ENCODE results near the gene SPSB4.

SPSB4 gene

GRCh38 chr3:141093971-141094684, 43.0 kb downstream of the SPSB4 start:
- no peak for TF ChIP-seq CTCF (IDR thresholded peaks at IDR 0.05)
- no peaks in the 10 kb centered on the region for H3K9me3 ChIP-seq (ENCODE audit: control insufficient read depth, low read length)
- H3K27ac ChIP-seq = no peak overlapping the region

GRCh38 chr3:141094790-141095545, 43.8 kb downstream of the SPSB4 start:
- no peaks in the 10 kb centered on the region for H3K36me3 ChIP-seq (ENCODE audit: control insufficient read depth, insufficient read depth, low read length)
- H3K4me1 ChIP-seq = peaks cover 47% of the 10 kb centered on the region
- H3K4me2 ChIP-seq (ENCODE audit: low read length) = no peak overlapping the region
- peaks cover 26% of the 10 kb centered on the region for H3K79me2 ChIP-seq
- no peaks in the 10 kb centered on the region for H3K27me3 ChIP-seq (ENCODE audit: control insufficient read depth, insufficient read depth, low read length)
- H3K9ac ChIP-seq = no peak overlapping the region
- no peaks in the 10 kb centered on the region for H3K9me3 ChIP-seq (ENCODE audit: control insufficient read depth, low read length)
- no peak for TF ChIP-seq CTCF (IDR thresholded peaks at IDR 0.05)
- H3K27ac ChIP-seq = no peak overlapping the region
- H3K4me3 ChIP-seq (ENCODE audit: low read depth, low read length) = no peak overlapping the region
- no peak overlapping the region for H2AFZ ChIP-seq

More at GRCh38 chr3:141093971-141094684, 43.0 kb downstream of the SPSB4 start:
- Histone ChIP-seq H3K36me3 (ENCODE audit: control insufficient read depth, insufficient read depth, low read length) (no peaks in the 10 kb centered on the region), H3K27me3 (ENCODE audit: control insufficient read depth, insufficient read depth, low read length) (no peaks in the 10 kb centered on the region), H3K9ac (no peak overlapping the region), H3K79me2 (peaks cover 21% of the 10 kb centered on the region), H3K4me1 (peaks cover 50% of the 10 kb centered on the region), H3K4me2 (ENCODE audit: low read length) (no peak overlapping the region), H3K4me3 (ENCODE audit: low read depth, low read length) (no peak overlapping the region), H2AFZ (peak overlapping the region; percentile 15)

- H2AFZ ChIP-seq = no peak overlapping the region
- no peak for TF ChIP-seq CTCF (IDR thresholded peaks at IDR 0.05)
- H3K79me2 ChIP-seq = peaks cover 28% of the 10 kb centered on the region
- no peak overlapping the region for H3K4me2 ChIP-seq (ENCODE audit: low read length)
- H3K4me1 ChIP-seq = peaks cover 42% of the 10 kb centered on the region
- H3K36me3 ChIP-seq (ENCODE audit: control insufficient read depth, insufficient read depth, low read length) = no peaks in the 10 kb centered on the region
- H3K27me3 ChIP-seq (ENCODE audit: control insufficient read depth, insufficient read depth, low read length) = no peaks in the 10 kb centered on the region
- H3K4me3 ChIP-seq (ENCODE audit: low read depth, low read length) = no peak overlapping the region
- H3K9me3 ChIP-seq (ENCODE audit: control insufficient read depth, low read length) = no peaks in the 10 kb centered on the region
- H3K9ac ChIP-seq = no peak overlapping the region
- no peak overlapping the region for H3K27ac ChIP-seq
These were observed 44.4 kb downstream of the SPSB4 start for GRCh38 chr3:141095546-141095937.

GRCh38 chr3:141096164-141096563, 45.0 kb downstream of the SPSB4 start:
- no peak overlapping the region for H3K4me2 ChIP-seq (ENCODE audit: low read length)
- peaks cover 30% of the 10 kb centered on the region for H3K79me2 ChIP-seq
- no peak for TF ChIP-seq CTCF (IDR thresholded peaks at IDR 0.05)
- peaks cover 35% of the 10 kb centered on the region for H3K4me1 ChIP-seq
- H3K27ac ChIP-seq = no peak overlapping the region
- no peak overlapping the region for H2AFZ ChIP-seq
- H3K4me3 ChIP-seq (ENCODE audit: low read depth, low read length) = no peak overlapping the region
- no peaks in the 10 kb centered on the region for H3K9me3 ChIP-seq (ENCODE audit: control insufficient read depth, low read length)
- H3K27me3 ChIP-seq (ENCODE audit: control insufficient read depth, insufficient read depth, low read length) = no peaks in the 10 kb centered on the region
- H3K9ac ChIP-seq = no peak overlapping the region
- no peaks in the 10 kb centered on the region for H3K36me3 ChIP-seq (ENCODE audit: control insufficient read depth, insufficient read depth, low read length)

All from parathyroid adenoma (tissue), 2 donors.